Measurements from ENCODE around the gene MAU2.

Gene MAU2

DNA sequence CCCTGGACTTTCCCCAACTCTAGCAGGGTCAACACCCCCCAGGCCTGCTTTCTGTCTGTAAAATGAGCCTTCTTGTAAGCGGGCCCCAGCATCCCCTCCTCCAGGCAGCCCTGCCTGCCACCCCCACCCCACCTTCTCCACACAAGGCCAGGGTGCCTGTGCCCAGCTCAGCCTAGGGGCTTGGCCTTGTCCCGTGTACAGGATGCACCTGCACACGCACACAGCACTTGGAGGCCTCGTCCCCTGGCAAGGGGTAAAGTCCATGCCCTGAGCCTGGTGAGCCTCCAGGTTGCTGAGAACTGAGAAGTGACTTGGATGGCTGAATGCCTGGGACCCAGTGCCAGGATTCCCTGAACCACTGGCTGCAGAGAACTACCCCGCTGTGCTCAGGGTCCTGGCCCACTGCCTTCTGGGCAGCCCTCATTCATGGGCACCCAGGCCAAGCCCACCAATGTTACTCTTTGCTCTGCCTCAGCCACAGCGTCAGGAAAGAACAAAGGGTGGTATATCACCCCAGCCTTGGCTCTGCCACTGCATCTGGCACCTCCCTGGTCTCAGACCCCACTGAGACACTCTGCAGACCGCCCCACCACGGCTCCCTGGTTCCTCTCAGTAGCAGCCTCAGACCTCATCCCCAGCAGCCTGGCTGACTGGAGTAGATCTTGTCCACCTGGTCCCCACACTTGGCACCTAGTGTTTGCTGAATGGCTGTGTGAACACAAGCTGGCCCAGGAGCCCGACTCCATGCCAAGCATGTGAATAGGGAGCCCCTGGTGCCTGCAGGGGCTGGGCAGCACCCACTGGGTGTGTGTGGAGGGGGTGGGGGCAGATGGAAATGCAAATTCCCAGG, 45.7 kb upstream of the MAU2 start:
- no peaks in the 10 kb centered on the region for H3K27me3 ChIP-seq (ENCODE audit: control insufficient read depth, low read length)
- no peaks in the 10 kb centered on the region for H3K9me2 ChIP-seq (replicated peaks; ENCODE audit: control insufficient read depth, low read length)
- no peak for TF ChIP-seq EZH2phosphoT487 (IDR thresholded peaks at IDR 0.05; ENCODE audit: borderline replicate concordance, low read length)
- TF ChIP-seq, protein P1, sequence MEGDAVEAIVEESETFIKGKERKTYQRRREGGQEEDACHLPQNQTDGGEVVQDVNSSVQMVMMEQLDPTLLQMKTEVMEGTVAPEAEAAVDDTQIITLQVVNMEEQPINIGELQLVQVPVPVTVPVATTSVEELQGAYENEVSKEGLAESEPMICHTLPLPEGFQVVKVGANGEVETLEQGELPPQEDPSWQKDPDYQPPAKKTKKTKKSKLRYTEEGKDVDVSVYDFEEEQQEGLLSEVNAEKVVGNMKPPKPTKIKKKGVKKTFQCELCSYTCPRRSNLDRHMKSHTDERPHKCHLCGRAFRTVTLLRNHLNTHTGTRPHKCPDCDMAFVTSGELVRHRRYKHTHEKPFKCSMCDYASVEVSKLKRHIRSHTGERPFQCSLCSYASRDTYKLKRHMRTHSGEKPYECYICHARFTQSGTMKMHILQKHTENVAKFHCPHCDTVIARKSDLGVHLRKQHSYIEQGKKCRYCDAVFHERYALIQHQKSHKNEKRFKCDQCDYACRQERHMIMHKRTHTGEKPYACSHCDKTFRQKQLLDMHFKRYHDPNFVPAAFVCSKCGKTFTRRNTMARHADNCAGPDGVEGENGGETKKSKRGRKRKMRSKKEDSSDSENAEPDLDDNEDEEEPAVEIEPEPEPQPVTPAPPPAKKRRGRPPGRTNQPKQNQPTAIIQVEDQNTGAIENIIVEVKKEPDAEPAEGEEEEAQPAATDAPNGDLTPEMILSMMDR (IDR thresholded peaks at IDR 0.05; ENCODE audit: low read depth, low read length, poor library complexity, severe bottlenecking), result no peak
- no peak overlapping the region for H3K27ac ChIP-seq (ENCODE audit: low read depth, low read length)
- H3K4me3 ChIP-seq (ENCODE audit: low read length), result no peak overlapping the region
- H3K36me3 ChIP-seq (ENCODE audit: control insufficient read depth, low read length), result peaks cover 28% of the 10 kb centered on the region
- H3K9me3 ChIP-seq (ENCODE audit: control insufficient read depth, insufficient read depth, low read length), result no peaks in the 10 kb centered on the region
- no peaks in the 10 kb centered on the region for H3K79me2 ChIP-seq (ENCODE audit: control insufficient read depth, low read length)
- H4K20me1 ChIP-seq (ENCODE audit: control insufficient read depth, insufficient read depth, low read depth, low read length), result no peaks in the 10 kb centered on the region; the same call in 1 of the 2 replicates
- H3K4me1 ChIP-seq (ENCODE audit: control insufficient read depth, low read length), result no peaks in the 10 kb centered on the region
- no peak overlapping the region for H3K4me2 ChIP-seq (ENCODE audit: low read length)
- H3F3A ChIP-seq (ENCODE audit: control insufficient read depth, insufficient read depth), result no peaks in the 10 kb centered on the region

DNA sequence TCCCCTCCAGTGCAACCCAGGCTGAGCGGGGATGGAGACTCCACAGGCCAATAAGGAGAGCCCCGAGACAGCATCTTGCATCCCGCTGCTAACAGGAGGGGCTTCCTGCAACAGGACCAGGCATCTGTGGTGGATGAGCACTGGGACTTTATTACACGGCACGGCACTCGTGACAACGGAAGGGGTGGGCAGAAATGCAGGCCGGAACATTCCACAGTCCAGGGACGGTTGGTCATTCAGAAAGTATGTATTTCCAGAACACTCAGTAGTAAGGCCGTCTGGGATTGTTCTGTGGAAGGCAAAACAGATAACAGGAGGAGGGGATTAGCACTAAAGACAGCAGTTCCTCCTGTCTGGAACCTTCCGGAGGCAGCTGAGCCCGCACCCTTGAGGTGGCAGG, 44.2 kb upstream of the MAU2 start:
- Histone ChIP-seq H3K4me2 (ENCODE audit: low read length) (no peak overlapping the region), H3K79me2 (ENCODE audit: control insufficient read depth, low read length) (no peaks in the 10 kb centered on the region), H4K20me1 (ENCODE audit: control insufficient read depth, insufficient read depth, low read depth, low read length) (no peaks in the 10 kb centered on the region; the same call in 1 of the 2 replicates), H3F3A (ENCODE audit: control insufficient read depth, insufficient read depth) (no peaks in the 10 kb centered on the region), H3K4me1 (ENCODE audit: control insufficient read depth, low read length) (no peaks in the 10 kb centered on the region), H3K36me3 (ENCODE audit: control insufficient read depth, low read length) (peaks cover 40% of the 10 kb centered on the region), H3K9me2 (replicated peaks; ENCODE audit: control insufficient read depth, low read length) (no peaks in the 10 kb centered on the region), H3K27ac (ENCODE audit: low read depth, low read length) (no peak overlapping the region), H3K27me3 (ENCODE audit: control insufficient read depth, low read length) (no peaks in the 10 kb centered on the region), H3K9me3 (ENCODE audit: control insufficient read depth, insufficient read depth, low read length) (no peaks in the 10 kb centered on the region), H3K4me3 (ENCODE audit: low read length) (no peak overlapping the region)
- no peak for TF ChIP-seq EZH2phosphoT487 (IDR thresholded peaks at IDR 0.05; ENCODE audit: borderline replicate concordance, low read length)
- TF ChIP-seq, protein P1 (IDR thresholded peaks at IDR 0.05; ENCODE audit: low read depth, low read length, poor library complexity, severe bottlenecking), result no peak

DNA sequence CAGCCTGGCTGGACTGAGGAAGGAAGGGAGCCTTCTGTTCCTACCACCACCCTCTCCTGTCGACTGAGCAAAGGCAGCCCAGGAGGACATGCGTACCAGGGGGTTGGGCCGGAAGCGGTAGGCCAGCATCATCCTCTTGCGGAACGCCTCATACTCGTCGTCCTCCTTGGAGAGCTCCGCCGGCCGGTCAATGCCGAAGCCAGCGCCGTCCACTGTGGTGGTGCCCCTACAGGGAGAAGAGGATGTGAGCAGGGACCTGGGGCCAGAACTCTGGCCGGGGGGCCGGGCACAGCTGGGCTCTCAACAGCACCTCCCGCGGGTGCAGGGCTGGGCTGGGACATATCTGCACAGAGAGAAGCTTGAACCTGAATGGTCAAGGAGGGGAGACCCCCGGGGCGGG, 43.8 kb upstream of the MAU2 start:
- no peak overlapping the region for H3K4me2 ChIP-seq (ENCODE audit: low read length)
- no peaks in the 10 kb centered on the region for H3K27me3 ChIP-seq (ENCODE audit: control insufficient read depth, low read length)
- H3K4me1 ChIP-seq (ENCODE audit: control insufficient read depth, low read length), result no peaks in the 10 kb centered on the region
- H4K20me1 ChIP-seq (ENCODE audit: control insufficient read depth, insufficient read depth, low read depth, low read length), result no peaks in the 10 kb centered on the region; the same call in 1 of the 2 replicates
- no peaks in the 10 kb centered on the region for H3F3A ChIP-seq (ENCODE audit: control insufficient read depth, insufficient read depth)
- H3K9me2 ChIP-seq (replicated peaks; ENCODE audit: control insufficient read depth, low read length), result no peaks in the 10 kb centered on the region
- H3K9me3 ChIP-seq (ENCODE audit: control insufficient read depth, insufficient read depth, low read length), result no peaks in the 10 kb centered on the region
- no peaks in the 10 kb centered on the region for H3K79me2 ChIP-seq (ENCODE audit: control insufficient read depth, low read length)
- TF ChIP-seq EZH2phosphoT487 (IDR thresholded peaks at IDR 0.05; ENCODE audit: borderline replicate concordance, low read length), result no peak
- TF ChIP-seq, protein P1 (IDR thresholded peaks at IDR 0.05; ENCODE audit: low read depth, low read length, poor library complexity, severe bottlenecking), result no peak
- no peak overlapping the region for H3K4me3 ChIP-seq (ENCODE audit: low read length)
- H3K27ac ChIP-seq (ENCODE audit: low read depth, low read length), result no peak overlapping the region
- peaks cover 44% of the 10 kb centered on the region for H3K36me3 ChIP-seq (ENCODE audit: control insufficient read depth, low read length)

All from DOHH2 (cell line).